SIG-M5 treated with dmso at 0.1 percent for 504 hours (cell line): ENCODE measurements around the gene GATA3.

Experiments used
- DNase-seq: peaks from one replicate; lab custom pipeline; 2025; ENCODE audit not compliant: unreplicated experiment; lab: John Stamatoyannopoulos, UW

The GATA3 gene

DNA sequence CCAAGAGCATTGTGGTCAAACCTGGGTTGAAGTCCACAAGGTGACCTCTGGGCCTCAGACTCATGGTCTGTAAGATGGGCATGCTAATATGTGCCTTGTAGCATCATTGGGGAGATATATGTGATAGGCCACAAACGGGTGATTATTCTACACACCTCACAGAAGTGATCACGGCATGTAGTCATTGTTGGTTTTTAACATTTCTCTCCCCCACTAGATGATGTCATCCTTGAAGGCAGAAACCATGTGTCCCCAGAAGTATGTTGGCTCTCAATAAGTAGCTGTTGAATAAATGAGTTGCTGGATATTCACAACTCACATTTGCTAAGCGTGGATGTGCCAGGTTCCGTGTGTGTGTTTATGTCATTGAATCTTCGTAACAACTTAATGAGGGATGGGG lies 42.4 kb downstream of the GATA3 start:
- no peak for DNase-seq

DNA sequence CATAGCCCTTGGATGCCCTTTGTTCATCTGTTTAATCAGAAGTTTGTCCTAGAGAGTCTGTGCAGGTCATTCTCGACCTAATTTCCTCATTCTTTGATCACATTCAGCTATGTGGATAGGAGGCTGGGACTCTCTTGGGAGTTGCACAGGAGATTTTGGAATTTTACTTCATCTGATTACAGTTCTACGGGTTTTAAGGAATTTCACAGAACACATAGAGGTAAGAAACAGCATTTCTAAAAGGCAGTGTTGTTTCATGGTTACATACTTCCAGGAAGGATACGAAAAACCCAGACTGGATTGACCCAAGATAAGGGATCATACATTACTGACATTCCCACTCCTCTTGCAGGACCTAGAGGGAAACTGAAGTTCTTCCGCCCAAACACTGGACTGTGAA lies 45.9 kb downstream of the GATA3 start:
- no peak for DNase-seq

- no peak for DNase-seq
Observed at GRCh38 chr10:8102708-8103401, 48.4 kb downstream of the GATA3 start.

- DNase-seq, result no peak
Observed at GRCh38 chr10:8103543-8103942, 49.1 kb downstream of the GATA3 start.

DNA sequence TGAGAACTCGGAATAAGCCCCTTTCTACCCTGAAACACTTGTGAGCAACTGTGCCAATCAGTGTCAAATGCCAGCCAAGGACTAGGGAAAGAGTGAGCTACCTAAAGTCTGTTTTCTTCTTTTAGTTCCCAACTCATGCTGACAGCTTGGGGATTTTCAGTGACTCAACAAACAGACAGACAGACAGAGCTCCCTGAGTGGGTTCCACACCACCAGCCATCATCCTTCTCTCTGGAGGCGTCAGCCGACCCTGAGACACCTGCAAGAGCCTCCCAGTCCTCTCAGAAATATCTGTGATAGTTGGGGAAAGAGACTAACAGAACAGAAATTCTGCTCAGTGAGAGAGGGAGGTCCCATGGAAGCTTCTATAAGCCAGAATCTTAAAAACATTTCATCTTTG lies 49.5 kb downstream of the GATA3 start:
- no peak for DNase-seq

DNA sequence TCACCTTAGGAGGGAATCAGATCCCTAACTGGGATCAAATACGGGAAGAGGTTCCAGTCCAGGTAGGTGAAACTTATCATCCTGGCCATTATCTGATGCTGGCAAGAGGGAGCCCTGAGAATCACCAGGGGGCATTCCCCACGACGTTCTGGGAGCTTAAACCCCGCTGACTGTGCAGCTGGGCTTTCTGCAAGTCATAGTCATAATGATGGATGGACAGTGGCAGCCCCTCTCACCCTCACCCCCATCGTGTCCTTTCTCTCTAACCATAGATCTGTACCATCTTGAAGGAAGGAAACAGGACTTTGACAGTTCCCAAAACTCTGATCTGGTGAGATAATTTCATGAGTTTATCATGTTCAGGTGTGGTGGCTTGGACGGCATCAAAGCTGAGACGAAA lies 50.2 kb downstream of the GATA3 start:
- no peak for DNase-seq

DNA sequence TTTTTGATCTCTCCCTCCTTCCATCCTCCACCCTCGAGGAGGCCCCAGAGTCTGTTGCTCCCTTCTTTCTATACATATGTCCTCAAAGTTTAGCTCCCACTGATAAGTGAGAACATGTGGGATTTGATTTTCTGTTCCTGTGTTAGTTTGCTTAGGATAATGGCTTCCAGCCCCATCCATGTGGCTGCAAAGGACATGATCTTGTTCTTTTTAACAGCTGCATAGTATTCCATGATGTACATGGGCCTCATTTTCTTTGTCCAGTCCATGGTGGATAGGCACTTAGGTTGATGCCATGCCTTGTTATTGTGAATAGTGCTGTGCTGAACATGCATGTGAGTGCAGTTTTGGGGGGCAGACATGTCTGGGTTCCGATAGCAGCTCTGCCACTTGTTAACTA lies 51.4 kb downstream of the GATA3 start:
- DNase-seq, result no peak

DNA sequence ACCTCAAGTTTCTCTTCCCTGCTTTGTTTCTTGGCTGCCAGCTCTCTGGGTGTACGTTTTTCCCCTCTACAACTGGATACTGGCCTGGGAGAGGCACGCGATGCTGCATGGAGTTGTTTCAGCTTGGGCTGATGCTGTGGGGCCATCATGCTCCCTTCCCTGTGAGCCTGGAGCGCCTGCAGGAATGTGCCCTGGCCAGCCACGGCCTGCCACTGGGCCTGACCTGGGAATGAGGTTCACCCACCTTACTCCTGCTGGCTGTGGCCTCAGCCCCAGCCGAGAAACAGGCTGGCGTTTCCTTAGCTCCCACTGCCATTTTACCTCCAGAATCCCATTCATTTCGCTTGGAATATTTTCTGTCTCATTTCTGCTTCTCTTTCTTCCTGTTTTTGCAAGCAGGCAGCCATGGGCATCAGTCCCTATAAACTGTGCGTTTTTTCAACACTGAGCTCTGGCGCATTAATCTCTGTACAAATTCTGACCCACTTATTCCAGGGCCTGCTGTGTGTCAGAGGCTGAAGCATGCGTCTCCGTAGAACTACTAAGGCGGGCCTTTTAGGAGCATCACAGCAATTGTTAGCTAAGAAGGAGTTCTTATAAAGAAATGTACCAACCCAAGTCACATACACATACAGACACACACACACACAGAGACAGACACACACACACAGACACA lies 57.9 kb downstream of the GATA3 start:
- no peak for DNase-seq

GRCh38 chr10:8112942-8113442 lies 58.5 kb downstream of the GATA3 start:
- DNase-seq, result no peak

DNA sequence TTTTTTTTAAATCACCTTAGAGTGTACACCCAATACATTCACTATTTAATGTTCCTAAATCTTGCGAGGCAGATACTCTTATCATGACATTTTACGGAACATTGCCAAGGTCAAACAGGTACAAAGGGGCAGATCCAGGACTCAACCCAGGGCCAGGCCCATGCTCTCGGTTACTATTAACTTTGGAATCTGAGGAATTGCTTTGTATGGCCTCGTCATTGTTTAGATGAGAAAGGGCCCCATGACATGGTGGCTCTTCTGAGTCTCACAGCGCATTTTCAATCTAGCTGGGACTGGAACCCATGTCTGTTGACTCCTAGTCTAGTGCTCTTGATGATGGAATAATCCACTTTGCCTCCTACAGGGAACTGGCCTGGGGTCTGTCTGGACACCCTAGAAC lies 59.1 kb downstream of the GATA3 start:
- no peak for DNase-seq

- no peak for DNase-seq
Observed at GRCh38 chr10:8114741-8115617, 60.5 kb downstream of the GATA3 start.

DNA sequence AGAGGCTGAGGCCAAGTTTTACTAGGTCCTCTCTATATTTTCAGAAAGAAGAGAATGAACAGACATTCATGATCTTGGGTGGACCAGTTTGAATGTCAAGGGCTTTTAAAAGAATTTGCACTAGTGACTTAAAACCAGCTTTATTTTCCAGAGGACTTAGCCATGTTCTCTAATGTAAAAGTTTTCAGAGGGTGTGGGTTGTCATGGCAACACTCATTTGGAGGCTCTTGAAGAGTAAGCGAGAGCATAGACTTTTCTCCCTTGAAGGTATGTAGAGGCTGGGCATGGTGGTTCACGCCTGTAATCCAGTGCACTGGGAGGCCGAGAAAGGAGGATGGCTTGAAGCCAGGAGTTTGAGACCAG lies 61.1 kb downstream of the GATA3 start:
- DNase-seq, result no peak

- DNase-seq, result no peak
Observed at GRCh38 chr10:8116474-8116873, 62.0 kb downstream of the GATA3 start.

- no peak for DNase-seq
Observed at GRCh38 chr10:8116926-8117493, 62.5 kb downstream of the GATA3 start.

DNA sequence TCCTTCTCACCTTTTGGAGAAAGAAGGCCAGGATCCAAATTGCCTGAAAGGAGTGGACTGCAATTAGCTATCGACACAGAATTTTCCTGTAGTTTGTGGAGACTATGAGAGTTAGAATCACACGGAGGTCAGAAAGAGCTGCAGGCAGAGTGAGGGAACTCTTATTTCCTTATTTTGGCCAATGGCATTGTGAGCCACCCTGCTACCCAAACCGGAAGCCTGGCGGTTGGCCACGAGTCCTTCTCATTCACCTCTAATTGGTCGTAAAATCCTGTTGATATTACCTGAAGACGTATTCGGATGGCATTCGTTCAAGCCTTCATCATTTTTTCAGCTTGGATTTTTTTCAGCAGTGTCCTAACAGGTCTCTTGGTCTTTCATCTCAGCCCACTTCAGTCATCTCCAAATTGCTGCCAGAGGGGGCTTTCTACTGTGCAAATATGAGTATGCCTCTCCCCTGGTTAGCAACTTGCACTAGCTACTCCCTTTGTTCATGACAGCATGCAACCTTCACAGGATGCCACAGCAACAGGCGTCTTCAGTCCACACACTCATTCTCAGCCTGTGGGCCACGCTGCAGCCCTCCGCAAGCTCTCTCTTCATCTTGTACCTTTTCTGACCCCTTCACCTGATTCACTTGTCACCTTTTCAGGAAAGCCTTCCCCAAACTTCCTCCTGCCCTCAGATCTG lies 66.9 kb downstream of the GATA3 start:
- no peak for DNase-seq

DNA sequence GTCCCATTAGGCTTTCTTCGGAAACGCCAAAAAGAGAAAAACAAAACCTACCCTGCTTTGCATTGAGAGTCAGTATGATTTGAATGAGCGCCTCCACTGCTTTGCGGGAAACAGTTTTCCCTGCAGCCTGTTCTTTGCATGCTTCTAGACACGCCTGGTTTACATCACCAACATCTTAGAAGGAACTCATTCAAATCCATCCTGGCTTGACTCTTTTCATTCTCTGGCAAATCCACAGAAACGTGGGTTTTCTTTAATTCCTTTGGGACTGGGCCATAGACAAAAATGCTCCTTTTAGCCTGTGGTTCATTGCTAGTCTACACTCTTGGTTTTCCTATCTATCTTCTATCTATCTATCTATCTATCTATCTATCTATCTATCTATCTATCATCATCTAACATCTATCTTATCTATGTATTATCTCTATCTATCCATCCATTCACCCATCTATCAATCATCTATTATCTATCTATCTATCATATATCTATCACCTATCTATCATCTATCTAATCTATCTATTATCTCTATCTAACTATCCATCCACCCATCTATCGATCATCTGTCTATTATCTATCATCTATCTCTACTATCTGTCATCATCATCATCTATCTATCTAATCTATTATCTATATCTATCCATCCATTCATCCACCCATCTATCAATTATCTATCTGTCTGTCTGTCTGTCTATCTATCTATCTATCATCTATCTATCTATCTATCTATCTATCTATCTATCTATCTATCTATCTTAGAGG lies 68.3 kb downstream of the GATA3 start:
- DNase-seq, result no peak

- no peak for DNase-seq
Observed at GRCh38 chr10:8124436-8124835, 69.9 kb downstream of the GATA3 start.
